HepG2 (cell line): Measurements from ENCODE around the gene ARL11. TPM values are rescaled to one million over a fixed set of nuclear protein-coding genes. Genes with fewer than 3 reads are reported as not detected.
A peak's percentile ranks its signal among the peaks of the same experiment; 100 is the strongest.

Experiments used
- CENPX ChIP-seq: sonication (generic); formaldehyde crosslinking; IDR thresholded peaks from 2 replicates; pipeline ENCODE4 v1.9.0; 2021; ENCODE audit warnings: mild to moderate bottlenecking, missing genetic modification reagents, moderate library complexity
- DR1 ChIP-seq: sonication (generic); formaldehyde crosslinking; IDR thresholded peaks from 2 replicates; pipeline ENCODE4 v1.8.0; 2021; ENCODE audit warnings: mild to moderate bottlenecking, missing genetic modification reagents, inconsistent platforms
- ELF4 ChIP-seq: sonication (generic); formaldehyde crosslinking; IDR thresholded peaks from 2 replicates; pipeline ENCODE4 v1.5.0; 2020; ENCODE audit warnings: missing genetic modification reagents, mild to moderate bottlenecking, moderate library complexity, borderline replicate concordance
- MATR3 ChIP-seq: sonication (generic); formaldehyde crosslinking; IDR thresholded peaks from 2 replicates; pipeline ENCODE4 v1.4.0; 2020; ENCODE audit warnings: missing genetic modification reagents
- NCOR1 ChIP-seq: fragments of 200-600 bp; sonication (generic); IDR thresholded peaks from 2 replicates; pipeline ENCODE4 v1.7.0; 2017; ENCODE audit warnings: antibody characterized with exemption, low read length, borderline replicate concordance
- PTBP1 ChIP-seq: fragments of 200-400 bp; formaldehyde crosslinking; IDR thresholded peaks from 2 replicates; pipeline ENCODE4 v1.6.1; 2018; ENCODE audit warnings: low read length, low read depth; ENCODE audit not compliant: poor library complexity, severe bottlenecking
- RAD51 ChIP-seq: fragments of 450-650 bp; IDR thresholded peaks from 2 replicates; pipeline ENCODE4 v1.6.1; 2016; ENCODE audit warnings: borderline replicate concordance
- RFX5 ChIP-seq: IDR thresholded peaks from 2 replicates; pipeline ENCODE4 v1.6.1; 2011; ENCODE audit warnings: low read depth, low read length, improper control_type of control experiment
- SOX13 ChIP-seq, 3 experiments: fragments of 450-650 bp in 1 of 3; sonication (generic) in 1 of 3; formaldehyde crosslinking in 1 of 3; IDR thresholded peaks in 2 of 3; conservative IDR thresholded peaks in 1 of 3; 2 replicates each; pipeline versions ENCODE4 v1.5.0 to v1.6.1; 2016 to 2020; ENCODE audit warnings: antibody characterized with exemption in 1 of 3, mild to moderate bottlenecking in 1 of 3, missing compliant biosample characterization in 1 of 3, missing genetic modification reagents in 1 of 3, moderate library complexity in 1 of 3
- U2AF1 ChIP-seq: fragments of 200-400 bp; formaldehyde crosslinking; optimal IDR thresholded peaks from 2 replicates; pipeline ENCODE3; 2017; ENCODE audit warnings: mild to moderate bottlenecking, low read depth, low read length
- ZNF230 ChIP-seq: sonication (generic); formaldehyde crosslinking; IDR thresholded peaks from 2 replicates; pipeline ENCODE4 v1.4.0; 2020; ENCODE audit warnings: mild to moderate bottlenecking, missing genetic modification reagents
- ZNF326 ChIP-seq: sonication (generic); formaldehyde crosslinking; IDR thresholded peaks from 2 replicates; pipeline ENCODE4 v1.4.0; 2020; ENCODE audit warnings: missing genetic modification reagents, borderline replicate concordance
- ZNF709 ChIP-seq: sonication (generic); formaldehyde crosslinking; IDR thresholded peaks from 2 replicates; pipeline ENCODE4 v1.5.0; 2020; ENCODE audit warnings: mild to moderate bottlenecking, missing genetic modification reagents
- ZNF792 ChIP-seq: IDR thresholded peaks from 2 replicates; pipeline ENCODE4 v1.6.1; 2016
- polyA plus RNA-seq, 8 experiments: library from polyadenylated mRNA; depleted of rRNA in 3 of 8; stranded (reverse) in 7 of 8; unstranded in 1 of 8; fragments of >200 nt; fragmentation: Illumina TruSeq in 4 of 8; extraction: Trizol in 4 of 8; gene quantifications; 2 replicates each; pipeline versions ENCODE4 v1.2.1 to v1.2.3, GENCODE V29; 2011 to 2016; ENCODE audit warnings: low read depth in 4 of 8, missing spikeins in 1 of 8, mixed read lengths in 1 of 8; ENCODE audit not compliant: insufficient read depth in 1 of 8
- total RNA-seq, 5 experiments: library from RNA; depleted of rRNA; stranded (reverse); fragments of >200 nt; fragmentation: Illumina TruSeq; extraction: Trizol; gene quantifications; 2 replicates each; pipeline ENCODE4 v1.2.3, GENCODE V29; 2016; ENCODE audit warnings: low read depth in 1 of 5
- TF ChIP-seq, protein P1 (sequence below): sonication (generic); formaldehyde crosslinking; IDR thresholded peaks from 2 replicates; pipeline ENCODE4 v1.4.0; 2020; ENCODE audit warnings: mild to moderate bottlenecking, missing genetic modification reagents
- TF ChIP-seq, protein P2 (sequence below): sonication (generic); formaldehyde crosslinking; IDR thresholded peaks from 2 replicates; pipeline ENCODE4 v1.5.0; 2020; ENCODE audit warnings: mild to moderate bottlenecking, missing genetic modification reagents
- TF ChIP-seq, protein P3 (sequence below): IDR thresholded peaks from 2 replicates; pipeline ENCODE4 v1.6.1; 2016

ARL11 gene
- total and polyA plus RNA-seq, 2 of the 13 experiments (the other 11 are each of a cell fraction or from before 2014, with no cell fraction given): 0.04 to 0.22 TPM

DNA sequence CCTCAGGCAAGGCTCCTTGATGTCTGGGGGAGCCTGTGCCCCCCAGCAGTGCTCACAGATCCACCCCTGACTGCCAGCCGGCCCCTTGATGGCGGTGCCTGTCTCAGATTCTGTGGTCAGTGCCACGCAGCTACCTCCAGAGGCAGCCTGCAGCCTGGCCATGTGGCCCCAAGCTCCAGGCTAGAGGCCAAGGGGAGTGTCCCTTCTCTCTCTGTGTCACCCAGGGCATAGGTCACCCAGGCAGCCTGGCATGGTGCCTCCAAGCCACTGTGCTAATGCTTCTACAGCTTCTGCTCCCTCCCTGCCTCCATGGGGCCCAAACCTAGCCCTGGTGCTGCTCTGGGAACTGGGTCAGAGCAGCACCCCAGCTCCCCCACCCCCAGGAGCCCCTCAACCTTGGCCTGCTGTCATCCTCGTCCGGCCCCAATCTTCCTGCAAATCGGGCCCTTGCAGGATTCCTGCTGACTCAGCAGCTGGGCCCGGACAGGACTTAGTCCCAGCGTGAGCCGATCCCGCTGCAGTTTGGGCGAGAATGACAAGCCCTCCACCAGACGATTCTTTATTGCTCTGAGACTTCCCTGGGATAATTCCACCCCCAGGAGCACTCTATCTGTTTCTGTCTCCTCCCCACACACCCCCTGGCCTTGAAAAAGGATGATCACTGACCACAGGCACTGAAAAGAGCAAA, 2.8 kb upstream of the ARL11 start (continued):
- TF ChIP-seq, protein P1, sequence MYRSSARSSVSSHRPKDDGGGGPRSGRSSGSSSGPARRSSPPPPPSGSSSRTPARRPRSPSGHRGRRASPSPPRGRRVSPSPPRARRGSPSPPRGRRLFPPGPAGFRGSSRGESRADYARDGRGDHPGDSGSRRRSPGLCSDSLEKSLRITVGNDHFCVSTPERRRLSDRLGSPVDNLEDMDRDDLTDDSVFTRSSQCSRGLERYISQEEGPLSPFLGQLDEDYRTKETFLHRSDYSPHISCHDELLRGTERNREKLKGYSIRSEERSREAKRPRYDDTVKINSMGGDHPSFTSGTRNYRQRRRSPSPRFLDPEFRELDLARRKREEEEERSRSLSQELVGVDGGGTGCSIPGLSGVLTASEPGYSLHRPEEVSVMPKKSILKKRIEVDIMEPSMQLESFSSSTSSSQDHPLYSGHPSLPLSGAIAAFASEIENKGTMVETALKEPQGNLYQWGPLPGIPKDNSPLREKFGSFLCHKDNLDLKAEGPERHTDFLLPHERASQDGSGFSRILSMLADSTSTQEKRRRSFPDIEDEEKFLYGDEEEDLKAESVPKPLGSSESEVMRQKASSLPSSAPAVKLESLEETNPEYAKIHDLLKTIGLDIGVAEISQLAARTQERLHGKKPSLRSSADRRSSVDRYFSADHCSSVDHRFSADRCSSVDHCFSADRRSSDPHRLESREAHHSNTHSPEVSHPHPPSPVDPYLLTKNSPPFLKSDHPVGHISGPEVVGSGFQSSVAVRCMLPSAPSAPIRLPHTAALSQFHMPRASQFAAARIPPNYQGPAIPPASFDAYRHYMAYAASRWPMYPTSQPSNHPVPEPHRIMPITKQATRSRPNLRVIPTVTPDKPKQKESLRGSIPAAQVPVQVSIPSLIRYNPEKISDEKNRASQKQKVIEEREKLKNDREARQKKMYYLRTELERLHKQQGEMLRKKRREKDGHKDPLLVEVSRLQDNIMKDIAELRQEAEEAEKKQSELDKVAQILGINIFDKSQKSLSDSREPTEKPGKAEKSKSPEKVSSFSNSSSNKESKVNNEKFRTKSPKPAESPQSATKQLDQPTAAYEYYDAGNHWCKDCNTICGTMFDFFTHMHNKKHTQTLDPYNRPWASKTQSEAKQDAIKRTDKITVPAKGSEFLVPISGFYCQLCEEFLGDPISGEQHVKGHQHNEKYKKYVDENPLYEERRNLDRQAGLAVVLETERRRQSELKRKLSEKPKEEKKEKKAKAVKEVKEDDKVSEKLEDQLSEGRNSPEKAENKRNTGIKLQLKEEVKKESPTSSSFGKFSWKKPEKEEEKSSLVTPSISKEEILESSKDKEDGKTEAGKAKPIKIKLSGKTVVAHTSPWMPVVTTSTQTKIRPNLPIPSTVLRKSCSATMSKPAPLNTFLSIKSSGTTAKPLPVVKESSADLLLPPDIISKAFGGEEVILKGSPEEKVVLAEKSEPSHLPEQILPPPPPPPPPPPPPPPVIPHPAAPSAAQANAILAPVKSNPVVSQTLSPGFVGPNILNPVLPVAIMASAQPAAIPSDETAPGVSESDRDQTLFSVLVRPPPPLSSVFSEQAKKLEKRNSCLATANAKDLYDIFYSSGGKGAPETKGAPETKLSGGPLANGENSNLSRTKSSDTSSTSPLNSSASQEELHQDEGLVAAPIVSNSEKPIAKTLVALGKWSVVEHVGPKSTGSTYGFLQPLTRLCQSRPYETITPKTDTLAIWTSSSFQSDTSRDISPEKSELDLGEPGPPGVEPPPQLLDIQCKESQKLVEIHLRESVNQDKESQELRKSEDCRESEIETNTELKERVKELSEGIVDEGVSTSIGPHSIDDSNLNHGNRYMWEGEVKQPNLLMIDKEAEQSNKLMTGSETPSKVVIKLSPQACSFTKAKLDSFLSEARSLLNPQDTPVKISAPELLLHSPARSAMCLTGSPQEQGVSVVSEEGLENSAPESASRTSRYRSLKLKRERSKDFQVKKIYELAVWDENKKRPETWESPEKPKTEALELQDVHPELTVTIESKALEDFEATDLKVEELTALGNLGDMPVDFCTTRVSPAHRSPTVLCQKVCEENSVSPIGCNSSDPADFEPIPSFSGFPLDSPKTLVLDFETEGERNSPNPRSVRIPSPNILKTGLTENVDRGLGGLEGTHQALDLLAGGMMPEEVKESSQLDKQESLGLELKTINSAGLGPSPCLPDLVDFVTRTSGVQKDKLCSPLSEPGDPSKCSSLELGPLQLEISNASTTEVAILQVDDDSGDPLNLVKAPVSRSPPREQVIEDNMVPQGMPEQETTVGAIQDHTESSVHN (CRISPR knock-in tag): no peak
- TF ChIP-seq, protein P2, sequence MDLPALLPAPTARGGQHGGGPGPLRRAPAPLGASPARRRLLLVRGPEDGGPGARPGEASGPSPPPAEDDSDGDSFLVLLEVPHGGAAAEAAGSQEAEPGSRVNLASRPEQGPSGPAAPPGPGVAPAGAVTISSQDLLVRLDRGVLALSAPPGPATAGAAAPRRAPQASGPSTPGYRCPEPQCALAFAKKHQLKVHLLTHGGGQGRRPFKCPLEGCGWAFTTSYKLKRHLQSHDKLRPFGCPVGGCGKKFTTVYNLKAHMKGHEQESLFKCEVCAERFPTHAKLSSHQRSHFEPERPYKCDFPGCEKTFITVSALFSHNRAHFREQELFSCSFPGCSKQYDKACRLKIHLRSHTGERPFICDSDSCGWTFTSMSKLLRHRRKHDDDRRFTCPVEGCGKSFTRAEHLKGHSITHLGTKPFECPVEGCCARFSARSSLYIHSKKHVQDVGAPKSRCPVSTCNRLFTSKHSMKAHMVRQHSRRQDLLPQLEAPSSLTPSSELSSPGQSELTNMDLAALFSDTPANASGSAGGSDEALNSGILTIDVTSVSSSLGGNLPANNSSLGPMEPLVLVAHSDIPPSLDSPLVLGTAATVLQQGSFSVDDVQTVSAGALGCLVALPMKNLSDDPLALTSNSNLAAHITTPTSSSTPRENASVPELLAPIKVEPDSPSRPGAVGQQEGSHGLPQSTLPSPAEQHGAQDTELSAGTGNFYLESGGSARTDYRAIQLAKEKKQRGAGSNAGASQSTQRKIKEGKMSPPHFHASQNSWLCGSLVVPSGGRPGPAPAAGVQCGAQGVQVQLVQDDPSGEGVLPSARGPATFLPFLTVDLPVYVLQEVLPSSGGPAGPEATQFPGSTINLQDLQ (CRISPR knock-in tag): 0 out of 2 replicates have a peak, but pooled peaks have one; percentile 40
- TF ChIP-seq MATR3 (CRISPR knock-in tag) (no peak), ZNF709 (CRISPR knock-in tag) (peak; percentile 81; the same call in 1 of the 2 replicates), NCOR1 (no peak), RAD51 (no peak), ZNF792 (CRISPR knock-in tag) (no peak), ELF4 (CRISPR knock-in tag) (no peak), SOX13 (IDR thresholded peaks at IDR 0.05) (no peak), SOX13 (CRISPR knock-in tag; conservative IDR thresholded peaks at IDR 0.05 in 1 of 2, IDR thresholded peaks at IDR 0.05 in 1 of 2) (peak in 1 of 2 experiments; percentile 23; a peak in 1 of 4 replicates), CENPX (no peak), DR1 (CRISPR knock-in tag) (no peak), ZNF230 (CRISPR knock-in tag) (0 out of 2 replicates have a peak, but pooled peaks have one; percentile 39), PTBP1 (no peak), RFX5 (no peak), U2AF1 (no peak), ZNF326 (CRISPR knock-in tag) (no peak)
- TF ChIP-seq, protein P3, sequence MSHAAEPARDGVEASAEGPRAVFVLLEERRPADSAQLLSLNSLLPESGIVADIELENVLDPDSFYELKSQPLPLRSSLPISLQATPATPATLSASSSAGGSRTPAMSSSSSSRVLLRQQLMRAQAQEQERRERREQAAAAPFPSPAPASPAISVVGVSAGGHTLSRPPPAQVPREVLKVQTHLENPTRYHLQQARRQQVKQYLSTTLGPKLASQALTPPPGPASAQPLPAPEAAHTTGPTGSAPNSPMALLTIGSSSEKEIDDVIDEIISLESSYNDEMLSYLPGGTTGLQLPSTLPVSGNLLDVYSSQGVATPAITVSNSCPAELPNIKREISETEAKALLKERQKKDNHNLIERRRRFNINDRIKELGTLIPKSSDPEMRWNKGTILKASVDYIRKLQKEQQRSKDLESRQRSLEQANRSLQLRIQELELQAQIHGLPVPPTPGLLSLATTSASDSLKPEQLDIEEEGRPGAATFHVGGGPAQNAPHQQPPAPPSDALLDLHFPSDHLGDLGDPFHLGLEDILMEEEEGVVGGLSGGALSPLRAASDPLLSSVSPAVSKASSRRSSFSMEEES (CRISPR knock-in tag): peak; percentile 20; the same call in 1 of the 2 replicates
